Activated CD4-positive, alpha-beta T cell treated with anti-CD3 and anti-CD28 coated beads, Interleukin-2, amount 50 U/mL, for 1 hour (primary cell): ENCODE results near the gene G6PC2.

Source experiments
- DNase-seq: peaks from one replicate; pipeline ENCODE4 v3.0.0-alpha.2; 2020

Gene G6PC2

GRCh38 chr2:168949324-168949723 lies 48.2 kb downstream of the G6PC2 start:
- no peak for DNase-seq

GRCh38 chr2:168951871-168952270 lies 50.8 kb downstream of the G6PC2 start:
- DNase-seq, result no peak

GRCh38 chr2:168952424-168952823 lies 51.3 kb downstream of the G6PC2 start:
- DNase-seq, result no peak

- no peak for DNase-seq
Observed at GRCh38 chr2:168954256-168954655, 53.2 kb downstream of the G6PC2 start.

- DNase-seq, result no peak
Observed at GRCh38 chr2:168955321-168955720, 54.2 kb downstream of the G6PC2 start.

- DNase-seq, result no peak
Observed at GRCh38 chr2:168956392-168956791, 55.3 kb downstream of the G6PC2 start.
